ENCODE results near the gene ASPHD1. TPM values are rescaled to one million over a fixed set of nuclear protein-coding genes. Genes with fewer than 3 reads are reported as not detected.

The ASPHD1 gene
- total RNA-seq, 2 experiments from 2014 or later = 0.42 TPM; not detected in 1

DNA sequence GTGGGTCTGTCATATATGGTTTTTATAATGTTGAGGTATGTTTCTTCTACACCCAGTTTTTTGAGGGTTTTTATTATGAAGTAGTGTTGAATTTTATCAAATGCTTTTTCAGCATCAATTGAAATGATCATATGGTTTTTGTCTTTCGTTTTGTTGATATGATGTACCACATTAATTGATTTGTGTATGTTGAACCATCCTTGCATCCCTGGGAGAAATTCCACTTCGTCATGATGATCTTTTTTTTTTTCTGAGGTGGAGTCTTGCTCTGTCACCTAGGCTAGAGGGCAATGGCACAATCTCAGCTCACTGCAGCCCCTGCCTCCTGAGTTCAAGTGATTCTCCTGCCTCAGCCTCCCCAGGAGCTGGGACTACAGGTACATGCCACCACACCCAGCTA, 47.6 kb downstream of the ASPHD1 start:
- no peaks in the 10 kb centered on the region for H3K36me3 Mint-ChIP-seq
- DNase-seq = no peak
- H3K27ac Mint-ChIP-seq = no peak overlapping the region
- H3K27me3 Mint-ChIP-seq = peaks cover 2% of the 10 kb centered on the region
- no peaks in the 10 kb centered on the region for H3K4me1 Mint-ChIP-seq
- no peak overlapping the region for H3K4me3 Mint-ChIP-seq
- H3K9me3 Mint-ChIP-seq = peaks cover 2% of the 10 kb centered on the region
- POLR2A ChIA-PET = no interaction called here
- ATAC-seq (ENCODE audit: low read depth) = no peak

DNA sequence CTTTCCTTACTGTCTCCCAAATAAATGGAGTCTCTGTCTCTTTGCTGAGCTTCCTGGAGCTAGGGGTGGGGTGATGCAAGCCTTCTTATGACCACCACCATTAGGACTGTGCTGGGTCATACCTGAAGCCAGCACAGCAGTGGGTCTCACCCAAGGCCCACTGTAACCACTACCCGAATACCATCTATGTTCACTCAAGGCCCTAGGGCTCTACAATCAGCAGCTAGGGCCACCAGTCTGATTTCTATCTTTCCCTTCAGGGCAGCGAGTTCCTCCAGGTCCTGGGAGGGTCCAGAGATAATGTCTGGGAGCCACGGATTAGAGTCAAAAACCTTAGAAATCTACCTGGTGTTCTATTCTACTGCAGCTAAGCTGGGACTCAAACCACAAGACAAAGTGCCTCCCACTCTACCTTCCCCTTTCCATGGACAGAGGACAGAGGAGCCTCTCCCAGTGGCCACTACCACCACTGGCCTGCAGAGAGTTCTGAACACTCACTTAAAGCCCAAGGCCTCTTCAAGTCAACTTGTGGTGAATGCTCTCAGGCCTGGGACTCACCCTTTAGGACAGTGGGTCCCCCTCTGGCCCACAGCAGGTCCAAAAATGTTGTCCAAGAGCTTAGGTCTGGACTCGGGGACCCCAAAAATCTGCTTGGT, 50.6 kb downstream of the ASPHD1 start:
- POLR2A ChIA-PET = no interaction called here
- no peak overlapping the region for H3K4me3 Mint-ChIP-seq

DNA sequence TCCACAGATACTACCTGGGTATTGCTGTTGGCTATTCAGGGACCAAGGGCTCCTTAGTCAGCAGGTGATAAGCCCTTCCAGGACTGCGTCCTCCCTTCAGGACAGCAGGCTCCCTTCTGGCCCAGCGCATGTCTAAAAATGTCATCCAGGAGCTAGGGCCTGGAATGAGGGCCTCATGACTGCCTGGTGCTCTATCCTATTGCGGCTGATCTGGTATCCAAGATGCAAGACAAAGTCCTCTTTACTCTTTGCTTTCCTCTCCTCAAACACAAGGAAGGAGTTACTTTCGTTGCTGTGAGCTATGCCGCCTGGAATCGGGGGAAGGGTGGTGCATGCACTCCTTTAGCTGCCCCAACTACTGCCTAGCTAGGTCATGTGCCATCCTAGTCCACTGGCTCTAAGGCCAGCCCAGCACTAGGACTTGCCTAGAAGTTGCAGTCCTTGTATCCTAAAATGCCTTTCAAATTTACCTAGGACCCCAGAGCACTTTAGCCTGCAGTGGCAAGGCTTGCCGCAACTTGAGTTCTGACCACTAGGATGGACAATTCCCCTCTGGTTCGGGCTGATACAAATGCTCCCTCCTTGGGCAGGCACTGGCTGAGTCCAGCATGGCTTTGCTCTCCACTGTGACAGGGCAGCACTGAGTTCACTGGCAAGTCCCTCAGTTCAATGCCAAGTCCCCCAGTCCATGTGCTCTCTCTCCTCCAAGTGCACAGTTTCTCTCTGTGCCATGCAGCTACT, 51.5 kb downstream of the ASPHD1 start:
- no peaks in the 10 kb centered on the region for H3K4me1 Mint-ChIP-seq
- POLR2A ChIA-PET = interaction anchor here (0.7 kb wide), 1 partner anchor 10 kb away, joined by 3 read pairs; the partner anchor contains the start of gene TMEM219
- H3K27me3 Mint-ChIP-seq = peaks cover 2% of the 10 kb centered on the region
- no peaks in the 10 kb centered on the region for H3K36me3 Mint-ChIP-seq
- ATAC-seq (ENCODE audit: low read depth) (no peak), DNase-seq (no peak)
- peaks cover 2% of the 10 kb centered on the region for H3K9me3 Mint-ChIP-seq
- H3K27ac Mint-ChIP-seq = no peak overlapping the region
- no peak overlapping the region for H3K4me3 Mint-ChIP-seq

More for the DNA sequence above, 50.6 kb downstream of the ASPHD1 start:
- Mint-ChIP-seq H3K27ac (no peak overlapping the region), H3K4me1 (no peaks in the 10 kb centered on the region), H3K9me3 (peaks cover 2% of the 10 kb centered on the region), H3K36me3 (no peaks in the 10 kb centered on the region), H3K27me3 (peaks cover 2% of the 10 kb centered on the region)
- DNase-seq (no peak), ATAC-seq (ENCODE audit: low read depth) (no peak)

Other genes starting within 250 kb of the ASPHD1 start
- gene SPN, start 237.2 kb upstream of the ASPHD1 start, total RNA-seq = 100 to 1,000 TPM; 255 to 263 TPM
- 10 to 100 TPM in 1 of 2 experiments, 1 to 10 TPM in 1; 7.4 to 10.0 TPM for gene QPRT, start 221.3 kb upstream of the ASPHD1 start, total RNA-seq
- gene C16orf54, start 154.5 kb upstream of the ASPHD1 start, total RNA-seq = 10 to 100 TPM; 84.2 to 88.0 TPM
- gene ZG16, start 122.2 kb upstream of the ASPHD1 start, total RNA-seq = not detected
- 100 to 1,000 TPM; 191 to 199 TPM for gene KIF22, start 109.7 kb upstream of the ASPHD1 start, total RNA-seq
- gene MAZ, start 94.0 kb upstream of the ASPHD1 start, total RNA-seq = 100 to 1,000 TPM; 395 to 418 TPM
- gene PRRT2, start 88.3 kb upstream of the ASPHD1 start, total RNA-seq = 1 to 10 TPM; 2.2 to 2.3 TPM
- gene PAGR1, start 84.3 kb upstream of the ASPHD1 start, total RNA-seq = 10 to 100 TPM; 29.8 to 34.3 TPM
- 100 to 1,000 TPM; 130 to 136 TPM for gene MVP, start 80.0 kb upstream of the ASPHD1 start, total RNA-seq
- gene CDIPT, start 37.3 kb upstream of the ASPHD1 start, total RNA-seq = 10 to 100 TPM; 65.0 to 74.7 TPM
- gene SEZ6L2, start 938 bp upstream of the ASPHD1 start, total RNA-seq = not detected
- gene KCTD13, start 25.7 kb downstream of the ASPHD1 start, total RNA-seq = 10 to 100 TPM; 49.7 to 50.0 TPM
- gene TMEM219, start 61.6 kb downstream of the ASPHD1 start, total RNA-seq = 10 to 100 TPM; 67.8 to 74.5 TPM
- 10 to 100 TPM; 51.6 to 53.4 TPM for gene TAOK2, start 73.4 kb downstream of the ASPHD1 start, total RNA-seq
- gene HIRIP3, start 95.1 kb downstream of the ASPHD1 start, total RNA-seq = 10 to 100 TPM; 35.1 to 37.3 TPM
- gene INO80E, start 95.8 kb downstream of the ASPHD1 start, total RNA-seq = 100 to 1,000 TPM; 113 to 118 TPM
- gene DOC2A, start 110.5 kb downstream of the ASPHD1 start, total RNA-seq = not detected
- not detected for gene C16orf92, start 122.7 kb downstream of the ASPHD1 start, total RNA-seq
- gene TLCD3B, start 130.8 kb downstream of the ASPHD1 start, total RNA-seq = 1 to 10 TPM; 3.9 to 5.5 TPM
- gene ALDOA, start 165.3 kb downstream of the ASPHD1 start, total RNA-seq = 1,000 to 10,000 TPM; 1,486 to 1,632 TPM
- gene PPP4C, start 175.5 kb downstream of the ASPHD1 start, total RNA-seq = 100 to 1,000 TPM; 123 to 133 TPM
- gene TBX6, start 191.4 kb downstream of the ASPHD1 start, total RNA-seq = 1 to 10 TPM; 2.4 to 3.0 TPM
- 100 to 1,000 TPM; 135 to 139 TPM for gene YPEL3, start 195.7 kb downstream of the ASPHD1 start, total RNA-seq
- 10 to 100 TPM; 14.3 to 18.6 TPM for gene GDPD3, start 213.0 kb downstream of the ASPHD1 start, total RNA-seq
- 10 to 100 TPM; 77.6 to 81.4 TPM for gene MAPK3, start 222.7 kb downstream of the ASPHD1 start, total RNA-seq